ENCODE measurements around the gene ARFGAP3. TPM values are rescaled to one million over a fixed set of nuclear protein-coding genes. Genes with fewer than 3 reads are reported as not detected.
A peak's percentile ranks its signal among the peaks of the same experiment; 100 is the strongest.

ARFGAP3 gene
- polyA plus RNA-seq, 1 experiment = 69.4 TPM

DNA sequence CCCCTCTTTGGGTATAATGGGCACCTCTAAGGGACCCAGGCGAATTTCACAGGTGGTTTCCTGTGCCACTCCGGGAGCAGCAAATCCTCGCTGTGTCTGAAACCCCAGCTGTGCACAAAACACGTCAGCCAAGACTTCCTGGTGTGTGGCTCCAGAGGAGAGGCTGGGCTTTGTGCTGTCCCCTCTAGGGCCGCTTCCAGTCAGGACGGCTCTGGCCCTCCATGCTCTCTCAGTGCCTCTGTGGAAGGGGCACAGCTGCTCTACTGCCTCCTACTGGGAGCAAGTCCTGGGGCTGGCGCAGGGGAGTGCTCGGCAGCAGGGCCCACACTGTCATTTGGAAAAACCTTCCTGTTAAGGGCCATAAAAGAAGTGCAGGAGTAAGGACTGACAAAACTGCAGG is 23.7 kb upstream of the ARFGAP3 start:
- POLR2A ChIA-PET = no interaction called here
- Histone ChIP-seq H3K4me3 (ENCODE audit: low read depth, low read length) (no peak overlapping the region), H3K9me3 (ENCODE audit: control insufficient read depth, insufficient read depth, low read length) (no peaks in the 10 kb centered on the region), H3K27ac (ENCODE audit: low read depth, low read length) (no peak overlapping the region), H3K27me3 (ENCODE audit: control insufficient read depth, insufficient read depth, low read length) (no peaks in the 10 kb centered on the region)
- CTCF ChIA-PET = no interaction called here
- TF ChIP-seq, protein P1, sequence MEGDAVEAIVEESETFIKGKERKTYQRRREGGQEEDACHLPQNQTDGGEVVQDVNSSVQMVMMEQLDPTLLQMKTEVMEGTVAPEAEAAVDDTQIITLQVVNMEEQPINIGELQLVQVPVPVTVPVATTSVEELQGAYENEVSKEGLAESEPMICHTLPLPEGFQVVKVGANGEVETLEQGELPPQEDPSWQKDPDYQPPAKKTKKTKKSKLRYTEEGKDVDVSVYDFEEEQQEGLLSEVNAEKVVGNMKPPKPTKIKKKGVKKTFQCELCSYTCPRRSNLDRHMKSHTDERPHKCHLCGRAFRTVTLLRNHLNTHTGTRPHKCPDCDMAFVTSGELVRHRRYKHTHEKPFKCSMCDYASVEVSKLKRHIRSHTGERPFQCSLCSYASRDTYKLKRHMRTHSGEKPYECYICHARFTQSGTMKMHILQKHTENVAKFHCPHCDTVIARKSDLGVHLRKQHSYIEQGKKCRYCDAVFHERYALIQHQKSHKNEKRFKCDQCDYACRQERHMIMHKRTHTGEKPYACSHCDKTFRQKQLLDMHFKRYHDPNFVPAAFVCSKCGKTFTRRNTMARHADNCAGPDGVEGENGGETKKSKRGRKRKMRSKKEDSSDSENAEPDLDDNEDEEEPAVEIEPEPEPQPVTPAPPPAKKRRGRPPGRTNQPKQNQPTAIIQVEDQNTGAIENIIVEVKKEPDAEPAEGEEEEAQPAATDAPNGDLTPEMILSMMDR (IDR thresholded peaks at IDR 0.05; ENCODE audit: low read depth, low read length) = 0 out of 2 replicates have a peak, but pooled peaks have one; percentile 16
- DNase-seq (ENCODE audit: low read depth, low spot score) = no peak

DNA sequence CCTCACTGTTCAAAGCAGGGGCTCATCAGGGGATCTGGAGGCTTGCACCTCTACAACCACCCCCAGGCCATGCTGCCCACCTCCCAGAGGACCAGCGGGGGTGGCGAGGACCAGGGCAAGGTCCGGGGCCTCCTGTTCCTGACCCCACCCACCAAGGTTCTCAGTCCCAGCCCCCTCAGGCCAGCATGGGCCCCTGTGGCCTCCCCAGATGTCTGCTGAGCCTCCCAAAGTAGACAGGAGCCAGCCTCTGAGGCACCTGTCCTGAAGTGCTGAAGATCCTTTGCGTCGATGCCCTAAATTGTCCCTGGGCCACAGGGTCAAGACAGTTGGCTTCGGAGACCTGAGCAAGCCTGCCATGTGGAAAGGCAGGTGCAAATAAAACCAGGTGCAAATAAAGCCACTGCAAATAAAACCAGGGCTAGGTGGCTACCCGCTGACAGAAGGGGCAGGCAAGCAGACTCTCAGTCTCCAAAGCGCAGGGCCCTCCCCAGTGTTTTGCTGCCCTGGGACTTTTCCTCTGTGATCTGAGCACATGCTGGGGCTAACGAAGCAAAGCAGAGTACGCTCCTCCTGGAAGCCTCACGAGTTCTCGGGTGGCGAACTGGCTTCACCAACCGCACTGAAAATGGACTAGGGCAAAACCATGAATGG is 22.4 kb upstream of the ARFGAP3 start:
- no peak overlapping the region for H3K4me3 ChIP-seq (ENCODE audit: low read depth, low read length)
- no peak for DNase-seq (ENCODE audit: low read depth, low spot score)
- H3K9me3 ChIP-seq (ENCODE audit: control insufficient read depth, insufficient read depth, low read length) = no peaks in the 10 kb centered on the region
- TF ChIP-seq, protein P1 (IDR thresholded peaks at IDR 0.05; ENCODE audit: low read depth, low read length) = no peak
- POLR2A ChIA-PET = no interaction called here
- no peak overlapping the region for H3K27ac ChIP-seq (ENCODE audit: low read depth, low read length)
- CTCF ChIA-PET = no interaction called here
- H3K27me3 ChIP-seq (ENCODE audit: control insufficient read depth, insufficient read depth, low read length) = no peaks in the 10 kb centered on the region

DNA sequence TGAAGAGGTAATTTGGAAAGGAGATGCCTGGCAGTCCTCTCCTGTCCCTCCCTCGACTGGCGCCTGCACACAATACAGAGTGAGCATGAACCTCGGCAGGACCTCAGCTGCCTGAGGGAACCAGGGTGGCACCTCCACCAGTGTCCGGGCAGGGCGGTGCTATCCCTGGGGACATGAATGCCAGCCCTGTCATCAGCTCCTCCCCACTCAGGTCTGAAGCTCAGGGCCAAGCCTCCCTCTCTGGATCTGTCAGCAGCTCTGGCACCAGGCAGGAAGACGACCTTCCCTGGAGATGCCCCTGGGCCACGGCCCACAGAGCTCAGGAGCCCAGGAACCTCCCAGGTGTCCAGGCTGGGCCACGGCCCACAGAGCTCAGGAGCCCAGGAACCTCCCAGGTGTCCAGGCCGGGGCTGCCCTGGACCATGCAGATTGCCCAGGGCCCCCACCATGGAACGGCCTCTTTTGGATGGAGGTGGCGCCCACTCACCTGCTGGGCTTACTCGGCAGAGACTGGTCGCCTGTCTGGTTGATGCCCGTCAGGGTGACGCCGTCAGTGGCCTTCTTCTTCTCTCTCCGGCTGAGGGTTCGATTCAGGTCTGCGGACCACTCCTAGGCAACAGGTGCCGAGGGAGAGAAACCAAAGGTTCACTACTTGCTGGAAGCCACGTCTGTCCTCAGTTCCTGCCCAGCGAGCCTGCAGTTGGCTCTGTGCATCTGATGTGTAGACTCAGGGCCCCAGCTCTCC is 21.7 kb upstream of the ARFGAP3 start:
- TF ChIP-seq, protein P1 (IDR thresholded peaks at IDR 0.05; ENCODE audit: low read depth, low read length) = no peak
- no peak overlapping the region for H3K4me3 ChIP-seq (ENCODE audit: low read depth, low read length)
- CTCF ChIA-PET = no interaction called here
- H3K27ac ChIP-seq (ENCODE audit: low read depth, low read length) = no peak overlapping the region
- POLR2A ChIA-PET = no interaction called here
- no peak for DNase-seq (ENCODE audit: low read depth, low spot score)
- no peaks in the 10 kb centered on the region for H3K9me3 ChIP-seq (ENCODE audit: control insufficient read depth, insufficient read depth, low read length)
- no peaks in the 10 kb centered on the region for H3K27me3 ChIP-seq (ENCODE audit: control insufficient read depth, insufficient read depth, low read length)

DNA sequence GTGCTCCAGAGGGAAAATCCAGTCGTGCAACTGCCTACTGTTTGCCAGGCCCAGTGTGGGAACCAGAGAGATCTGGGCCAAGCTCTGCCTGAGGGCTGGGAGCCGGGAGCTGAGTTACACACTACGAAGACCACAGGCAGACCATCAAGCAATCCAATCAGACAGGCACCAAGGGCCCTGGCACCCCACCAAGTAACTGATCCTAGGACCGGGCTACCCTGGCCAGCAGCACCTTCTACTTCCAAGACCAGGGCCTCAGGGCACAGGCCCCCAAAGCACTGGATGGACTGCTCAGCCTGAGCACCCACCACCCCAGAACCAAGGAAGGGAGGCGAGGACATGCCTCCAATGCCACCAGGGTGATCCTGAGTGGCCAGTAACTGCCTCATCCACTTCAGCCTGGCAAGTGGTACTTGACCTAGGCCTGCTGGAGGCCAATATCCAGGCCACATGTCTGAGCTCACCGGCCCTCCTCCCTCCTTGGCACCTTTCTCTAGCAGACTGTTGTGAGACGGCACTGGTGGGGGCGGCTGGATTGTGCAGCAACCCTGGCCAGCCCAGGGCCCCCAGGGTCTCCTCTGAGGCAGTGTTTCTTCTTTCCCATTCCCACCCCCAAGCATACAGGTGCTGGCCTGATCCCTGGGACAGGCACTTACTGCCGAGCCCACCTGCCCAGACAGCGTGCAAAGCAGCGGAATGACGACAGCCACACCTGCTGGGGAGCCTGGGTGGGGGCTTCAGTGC is 20.7 kb upstream of the ARFGAP3 start:
- Histone ChIP-seq H3K4me3 (ENCODE audit: low read depth, low read length) (no peak overlapping the region), H3K9me3 (ENCODE audit: control insufficient read depth, insufficient read depth, low read length) (no peaks in the 10 kb centered on the region), H3K27ac (ENCODE audit: low read depth, low read length) (no peak overlapping the region), H3K27me3 (ENCODE audit: control insufficient read depth, insufficient read depth, low read length) (no peaks in the 10 kb centered on the region)
- POLR2A ChIA-PET = no interaction called here
- CTCF ChIA-PET = no interaction called here
- DNase-seq (ENCODE audit: low read depth, low spot score) = no peak
- TF ChIP-seq, protein P1 (IDR thresholded peaks at IDR 0.05; ENCODE audit: low read depth, low read length) = no peak

DNA sequence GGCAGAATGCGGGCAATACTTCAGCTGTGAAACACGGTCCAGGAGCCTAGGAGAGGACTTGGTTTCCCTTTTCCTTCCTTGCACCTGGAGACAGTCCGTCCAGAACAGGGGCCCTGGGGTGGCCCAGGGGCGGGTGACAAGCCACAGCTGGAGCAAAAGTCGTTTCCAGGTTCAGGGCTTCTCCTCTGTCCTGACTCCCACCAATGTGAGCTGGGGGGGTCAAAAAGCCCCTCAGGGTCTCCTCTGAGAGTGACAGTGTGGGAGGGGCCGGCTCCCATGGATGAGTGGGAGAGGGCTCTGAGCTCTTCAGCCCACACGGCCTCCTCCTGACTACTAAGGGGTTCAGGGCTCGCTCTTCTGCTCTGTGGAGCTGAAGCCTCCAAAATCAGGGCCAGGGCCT is 20.1 kb upstream of the ARFGAP3 start:
- ChIA-PET POLR2A (no interaction called here), CTCF (no interaction called here)
- Histone ChIP-seq H3K9me3 (ENCODE audit: control insufficient read depth, insufficient read depth, low read length) (no peaks in the 10 kb centered on the region), H3K4me3 (ENCODE audit: low read depth, low read length) (no peak overlapping the region), H3K27me3 (ENCODE audit: control insufficient read depth, insufficient read depth, low read length) (no peaks in the 10 kb centered on the region), H3K27ac (ENCODE audit: low read depth, low read length) (no peak overlapping the region)
- TF ChIP-seq, protein P1 (IDR thresholded peaks at IDR 0.05; ENCODE audit: low read depth, low read length) = no peak
- no peak for DNase-seq (ENCODE audit: low read depth, low spot score)
